Ishikawa (cell line): ENCODE results near the gene COPS9.

Experiments used
- CEBPB ChIP-seq: IDR thresholded peaks from 2 replicates; pipeline ENCODE4 v1.6.1; 2012
- CREB1 ChIP-seq: IDR thresholded peaks from 2 replicates; pipeline ENCODE4 v1.6.1; 2012; ENCODE audit warnings: low read depth
- EGR1 ChIP-seq: IDR thresholded peaks from 2 replicates; pipeline ENCODE4 v1.6.1; 2012
- EP300 ChIP-seq: IDR thresholded peaks from 2 replicates; pipeline ENCODE4 v1.6.1; 2012; ENCODE audit warnings: borderline replicate concordance
- FOXM1 ChIP-seq: IDR thresholded peaks from 2 replicates; pipeline ENCODE4 v1.6.1; 2012; ENCODE audit warnings: low read depth, borderline replicate concordance
- MAX ChIP-seq: IDR thresholded peaks from 2 replicates; pipeline ENCODE4 v1.6.1; 2012
- NFIC ChIP-seq: IDR thresholded peaks from 2 replicates; pipeline ENCODE4 v1.6.1; 2012
- RAD21 ChIP-seq: IDR thresholded peaks from 2 replicates; pipeline ENCODE4 v1.6.1; 2012; ENCODE audit warnings: low read depth
- REST ChIP-seq: IDR thresholded peaks from 2 replicates; pipeline ENCODE4 v1.6.1; 2012; ENCODE audit warnings: low read depth, mild to moderate bottlenecking
- TAF1 ChIP-seq: IDR thresholded peaks from 2 replicates; pipeline ENCODE4 v1.6.1; 2012; ENCODE audit warnings: low read depth, mild to moderate bottlenecking
- TCF12 ChIP-seq: IDR thresholded peaks from 2 replicates; pipeline ENCODE4 v1.6.1; 2012; ENCODE audit warnings: low read depth
- TEAD4 ChIP-seq: IDR thresholded peaks from 2 replicates; pipeline ENCODE4 v1.6.1; 2012
- USF1 ChIP-seq: IDR thresholded peaks from 2 replicates; pipeline ENCODE4 v1.6.1; 2012
- YY1 ChIP-seq: IDR thresholded peaks from 2 replicates; pipeline ENCODE4 v1.6.1; 2012; ENCODE audit warnings: low read depth
- ZBTB7A ChIP-seq: IDR thresholded peaks from 2 replicates; pipeline ENCODE4 v1.6.1; 2012; ENCODE audit warnings: low read depth

COPS9 gene

GRCh38 chr2:240140920-240141319 lies 4.8 kb upstream of the COPS9 start:
- TF ChIP-seq TEAD4 (no peak), TCF12 (no peak), EGR1 (no peak)

DNA sequence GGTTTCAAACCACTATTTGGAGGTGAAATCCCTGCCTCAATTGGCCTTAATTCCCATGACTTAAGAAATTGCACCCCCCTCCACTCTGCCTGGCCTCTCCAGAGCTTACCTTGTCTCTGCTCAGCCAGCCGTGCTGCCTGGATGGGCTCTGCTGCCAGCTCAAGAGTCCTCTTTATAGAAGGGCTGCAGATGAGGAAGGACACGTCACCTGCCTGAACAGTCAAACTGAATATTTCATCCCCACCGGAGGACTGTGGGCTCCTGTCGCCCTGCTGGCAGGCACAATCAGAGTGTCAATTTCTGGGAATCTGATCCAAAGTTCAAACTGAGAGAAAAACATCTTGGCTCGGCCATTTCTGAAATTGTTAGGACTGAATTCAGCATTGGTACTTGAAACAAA lies 4.4 kb upstream of the COPS9 start, which contains the start of gene OTOS:
OTOS (minus strand) TSS at position 148 of the 400 bp plus-strand sequence. CDS start 332 bp downstream, outside the sequence.
- TF ChIP-seq ZBTB7A = no peak
- TF ChIP-seq NFIC = no peak
- no peak for TF ChIP-seq YY1
- TF ChIP-seq USF1 = no peak
- no peak for TF ChIP-seq RAD21
- TF ChIP-seq EP300 = no peak
- no peak for TF ChIP-seq TEAD4
- no peak for TF ChIP-seq CEBPB

DNA sequence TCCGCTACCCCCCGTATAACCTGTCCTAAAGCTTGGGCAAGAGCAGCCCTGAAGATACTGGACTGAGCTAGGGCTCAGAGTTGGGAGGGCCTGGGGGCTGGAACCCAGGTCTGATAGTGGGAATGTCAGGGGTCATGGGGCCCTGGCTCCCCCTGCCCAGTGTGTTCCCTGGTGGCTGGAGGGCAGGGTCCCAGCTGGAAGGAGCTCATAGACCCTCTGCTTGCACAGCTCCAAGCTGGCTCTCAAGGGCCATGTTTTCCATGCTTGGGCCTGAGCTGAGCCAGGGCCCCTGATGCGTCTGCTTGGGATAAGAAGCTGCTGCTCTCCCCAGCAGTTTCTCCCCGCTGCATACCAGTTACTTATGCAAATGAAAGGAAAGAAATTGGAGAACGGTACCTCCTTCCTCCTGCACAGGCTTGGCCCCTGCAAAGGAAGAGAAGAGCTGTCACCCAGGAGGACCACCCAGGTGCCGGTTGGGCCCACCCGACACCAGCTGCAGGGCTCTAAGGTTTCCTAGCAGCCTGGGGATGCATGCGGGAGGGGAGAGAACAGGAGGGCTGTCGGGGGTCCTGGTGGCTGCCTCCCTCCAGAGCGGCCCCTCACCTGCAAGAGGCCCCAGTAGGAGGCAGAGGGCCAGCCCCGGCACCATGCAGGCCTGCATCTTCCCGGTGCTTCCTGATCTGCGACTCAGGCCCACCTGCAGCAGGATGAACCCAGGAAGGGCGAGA lies 3.7 kb upstream of the COPS9 start:
- TF ChIP-seq ZBTB7A = no peak
- TF ChIP-seq NFIC = no peak
- no peak for TF ChIP-seq FOXM1
- TF ChIP-seq EP300 = no peak
- no peak for TF ChIP-seq EGR1
- no peak for TF ChIP-seq REST
- no peak for TF ChIP-seq YY1
- TF ChIP-seq TAF1 = no peak
- no peak for TF ChIP-seq USF1
- no peak for TF ChIP-seq CREB1
- no peak for TF ChIP-seq CEBPB

DNA sequence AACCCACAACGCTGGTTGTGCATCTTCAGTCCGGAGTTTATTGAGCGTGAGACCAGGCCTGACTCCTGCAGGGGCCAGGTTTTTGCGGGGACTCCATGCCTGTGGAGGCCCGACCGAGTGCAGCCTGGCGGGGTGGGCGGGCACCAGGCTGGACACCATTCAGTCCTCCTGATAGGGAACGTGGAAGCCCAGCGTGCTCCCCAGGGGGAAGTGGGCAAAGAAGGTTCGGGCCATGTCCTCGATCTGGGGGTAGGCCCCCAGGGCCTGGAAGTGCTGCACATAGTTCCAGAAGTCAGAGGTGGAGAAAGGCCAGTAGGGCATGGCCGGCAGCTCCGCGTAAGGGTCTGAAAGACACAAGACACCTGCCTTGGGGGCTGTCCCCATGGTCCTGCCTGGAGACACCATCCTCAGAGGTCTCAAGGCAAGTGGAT lies 2.9 kb upstream of the COPS9 start:
- no peak for TF ChIP-seq FOXM1
- no peak for TF ChIP-seq CREB1
- no peak for TF ChIP-seq RAD21
- no peak for TF ChIP-seq USF1
- no peak for TF ChIP-seq YY1
- TF ChIP-seq CEBPB = no peak
- no peak for TF ChIP-seq REST
- no peak for TF ChIP-seq TCF12

- TF ChIP-seq USF1 = no peak
- no peak for TF ChIP-seq FOXM1
- no peak for TF ChIP-seq REST
- no peak for TF ChIP-seq MAX
- no peak for TF ChIP-seq NFIC
- no peak for TF ChIP-seq TAF1
- no peak for TF ChIP-seq CREB1
- no peak for TF ChIP-seq ZBTB7A
- TF ChIP-seq TEAD4 = no peak
- TF ChIP-seq YY1 = no peak
- TF ChIP-seq EGR1 = no peak
These were observed 2.3 kb upstream of the COPS9 start for GRCh38 chr2:240138254-240138984.
